ENCODE results near the gene CLEC16A.
"Not testable (repeated sequence)": the region's sequence is repeated elsewhere in the genome, so short reads cannot be mapped to it uniquely, and the experiment has no call there.

The CLEC16A gene

GRCh38 chr16:11210260-11210659 is 265.9 kb downstream of the CLEC16A start:
- DNase-seq = no peak

GRCh38 chr16:11211061-11211976 is 267.0 kb downstream of the CLEC16A start:
- DNase-seq = no peak

- DNase-seq = no peak
Measured at GRCh38 chr16:11211977-11212797, 267.8 kb downstream of the CLEC16A start.

GRCh38 chr16:11212798-11213196 is 268.4 kb downstream of the CLEC16A start:
- DNase-seq = no peak

GRCh38 chr16:11213373-11213772 is 269.0 kb downstream of the CLEC16A start:
- DNase-seq = no peak

GRCh38 chr16:11213799-11214198 is 269.4 kb downstream of the CLEC16A start:
- DNase-seq = no peak

GRCh38 chr16:11215935-11216556 is 271.7 kb downstream of the CLEC16A start:
- DNase-seq = no peak

GRCh38 chr16:11217651-11218603 is 273.6 kb downstream of the CLEC16A start:
- DNase-seq = no peak

GRCh38 chr16:11218604-11218962 is 274.2 kb downstream of the CLEC16A start:
- no peak for DNase-seq

- DNase-seq = no peak
Measured at GRCh38 chr16:11219178-11219577, 274.8 kb downstream of the CLEC16A start.

GRCh38 chr16:11220507-11220906 is 276.1 kb downstream of the CLEC16A start:
- not testable (repeated sequence) for DNase-seq

GRCh38 chr16:11224096-11224893 is 279.9 kb downstream of the CLEC16A start:
- no peak for DNase-seq

GRCh38 chr16:11224894-11225676 is 280.7 kb downstream of the CLEC16A start:
- DNase-seq = no peak

GRCh38 chr16:11225677-11226549 is 281.5 kb downstream of the CLEC16A start:
- DNase-seq = no peak

GRCh38 chr16:11229432-11229831 is 285.1 kb downstream of the CLEC16A start:
- DNase-seq = no peak

- DNase-seq = no peak
Measured at GRCh38 chr16:11229906-11230305, 285.5 kb downstream of the CLEC16A start.

- no peak for DNase-seq
Measured at GRCh38 chr16:11231367-11231970, 287.1 kb downstream of the CLEC16A start.
